DOHH2 (cell line): Measurements from ENCODE around the gene PTPRK.

Source experiments
- H3F3A ChIP-seq: fragments of 200-600 bp; sonication (generic), shearing (Covaris generic); 2 replicates; pipeline ENCODE4 v1.6.0; 2016; ENCODE audit warnings: antibody characterized with exemption, mild to moderate bottlenecking; ENCODE audit not compliant: control insufficient read depth, insufficient read depth
- H3K27ac ChIP-seq: fragments of 200-600 bp; sonication (generic); 2 replicates; pipeline ENCODE4 v1.5.1; 2014; ENCODE audit warnings: low read depth, mild to moderate bottlenecking, low read length, moderate library complexity
- H3K27me3 ChIP-seq: fragments of 200-600 bp; sonication (generic); 2 replicates; pipeline ENCODE4 v1.6.1; 2014; ENCODE audit warnings: mild to moderate bottlenecking, low read length, mixed read lengths; ENCODE audit not compliant: control insufficient read depth
- H3K36me3 ChIP-seq: fragments of 200-600 bp; sonication (generic); 2 replicates; pipeline ENCODE4 v1.6.1; 2014; ENCODE audit warnings: mild to moderate bottlenecking, low read length, moderate library complexity, mixed read lengths; ENCODE audit not compliant: control insufficient read depth
- H3K4me1 ChIP-seq: fragments of 200-600 bp; sonication (generic); 2 replicates; pipeline ENCODE4 v1.6.1; 2014; ENCODE audit warnings: mild to moderate bottlenecking, low read length, mixed read lengths; ENCODE audit not compliant: control insufficient read depth
- H3K4me2 ChIP-seq: fragments of 200-600 bp; sonication (generic); 2 replicates; pipeline ENCODE4 v1.6.0; 2014; ENCODE audit warnings: mild to moderate bottlenecking, low read length, moderate library complexity
- H3K4me3 ChIP-seq: fragments of 200-600 bp; sonication (generic); 2 replicates; pipeline ENCODE4 v1.5.1; 2014; ENCODE audit warnings: mild to moderate bottlenecking, low read length, mixed read lengths
- H3K79me2 ChIP-seq: fragments of 200-600 bp; sonication (generic); 2 replicates; pipeline ENCODE4 v1.6.1; 2014; ENCODE audit warnings: mild to moderate bottlenecking, low read length, mixed read lengths; ENCODE audit not compliant: control insufficient read depth
- H3K9me2 ChIP-seq: fragments of 200-600 bp; sonication (generic); replicated peaks from 2 replicates; pipeline ENCODE4 v1.6.1; 2014; ENCODE audit warnings: mild to moderate bottlenecking, low read length, mixed read lengths; ENCODE audit not compliant: control insufficient read depth
- H3K9me3 ChIP-seq: fragments of 200-600 bp; sonication (generic); 2 replicates; pipeline ENCODE4 v1.6.1; 2014; ENCODE audit warnings: antibody characterized with exemption, low read length, mixed read lengths; ENCODE audit not compliant: control insufficient read depth, insufficient read depth
- H4K20me1 ChIP-seq: fragments of 200-600 bp; sonication (generic); 2 replicates; pipeline ENCODE4 v1.6.0; 2014; ENCODE audit warnings: low read depth, mild to moderate bottlenecking, antibody characterized with exemption, low read length, moderate library complexity; ENCODE audit not compliant: control insufficient read depth, insufficient read depth
- CTCF ChIP-seq: fragments of 200-600 bp; sonication (generic); IDR thresholded peaks from one replicate; pipeline ENCODE4 v1.5.1; 2014; ENCODE audit warnings: antibody characterized with exemption, mild to moderate bottlenecking, low read depth, low read length; ENCODE audit not compliant: poor library complexity, severe bottlenecking
- EZH2phosphoT487 ChIP-seq: fragments of 200-600 bp; sonication (generic); IDR thresholded peaks from 2 replicates; pipeline ENCODE4 v1.6.1; 2017; ENCODE audit warnings: borderline replicate concordance, mild to moderate bottlenecking, antibody characterized with exemption, low read length, moderate library complexity, mixed read lengths

The PTPRK gene

DNA sequence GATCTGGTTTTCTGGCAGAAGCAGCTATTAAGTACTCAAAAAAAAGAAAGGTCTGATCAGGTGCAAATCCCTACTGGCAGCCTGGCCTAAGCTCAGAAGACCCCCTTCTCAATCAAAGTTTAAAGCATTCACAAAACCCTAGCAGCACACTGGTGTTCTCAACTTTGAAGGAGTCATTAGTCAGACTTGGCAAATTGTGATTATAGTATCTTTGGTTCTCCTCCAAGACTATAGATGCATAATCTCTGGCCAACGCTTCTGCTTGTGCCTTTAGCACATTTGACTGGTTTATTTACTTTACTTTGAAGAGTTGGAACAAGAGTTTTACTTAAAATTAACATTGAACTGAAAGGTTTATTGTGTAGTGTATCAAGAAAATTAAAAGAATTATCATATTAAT lies 248.9 kb downstream of the PTPRK start:
- Histone ChIP-seq H3F3A (no peaks in the 10 kb centered on the region), H3K27ac (no peak overlapping the region), H3K79me2 (no peaks in the 10 kb centered on the region), H3K27me3 (no peaks in the 10 kb centered on the region), H3K4me1 (no peaks in the 10 kb centered on the region), H3K9me2 (no peaks in the 10 kb centered on the region), H3K9me3 (no peaks in the 10 kb centered on the region), H3K4me2 (no peak overlapping the region), H3K4me3 (no peak overlapping the region), H4K20me1 (no peaks in the 10 kb centered on the region), H3K36me3 (no peaks in the 10 kb centered on the region)
- TF ChIP-seq CTCF: no peak
- no peak for TF ChIP-seq EZH2phosphoT487

DNA sequence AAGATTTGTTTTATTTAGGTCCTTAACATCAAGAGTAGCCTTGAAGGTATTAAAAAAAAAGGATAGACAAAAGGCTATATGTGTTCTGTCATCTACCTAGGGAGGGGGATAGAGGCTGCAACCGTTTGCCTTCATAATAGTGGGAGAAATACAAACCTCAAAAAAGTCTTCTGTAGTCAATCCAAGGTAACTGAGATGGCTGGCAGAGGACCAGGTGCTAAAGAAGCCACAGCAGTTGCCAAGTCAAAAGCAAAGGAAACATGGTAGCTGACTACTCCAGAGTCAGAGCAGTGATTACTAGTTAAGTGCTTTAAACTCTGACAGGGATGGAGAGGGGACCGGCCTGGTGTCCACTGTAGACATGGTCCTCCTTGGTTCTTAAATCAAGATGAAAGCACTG lies 249.4 kb downstream of the PTPRK start:
- no peak overlapping the region for H3K27ac ChIP-seq
- no peaks in the 10 kb centered on the region for H3K79me2 ChIP-seq
- no peaks in the 10 kb centered on the region for H3K9me3 ChIP-seq
- H4K20me1 ChIP-seq: no peaks in the 10 kb centered on the region
- H3K4me1 ChIP-seq: no peaks in the 10 kb centered on the region
- no peak overlapping the region for H3K4me2 ChIP-seq
- no peaks in the 10 kb centered on the region for H3K36me3 ChIP-seq
- TF ChIP-seq CTCF: no peak
- TF ChIP-seq EZH2phosphoT487: no peak
- H3K4me3 ChIP-seq: no peak overlapping the region
- no peaks in the 10 kb centered on the region for H3K27me3 ChIP-seq
- no peaks in the 10 kb centered on the region for H3K9me2 ChIP-seq
- H3F3A ChIP-seq: no peaks in the 10 kb centered on the region

DNA sequence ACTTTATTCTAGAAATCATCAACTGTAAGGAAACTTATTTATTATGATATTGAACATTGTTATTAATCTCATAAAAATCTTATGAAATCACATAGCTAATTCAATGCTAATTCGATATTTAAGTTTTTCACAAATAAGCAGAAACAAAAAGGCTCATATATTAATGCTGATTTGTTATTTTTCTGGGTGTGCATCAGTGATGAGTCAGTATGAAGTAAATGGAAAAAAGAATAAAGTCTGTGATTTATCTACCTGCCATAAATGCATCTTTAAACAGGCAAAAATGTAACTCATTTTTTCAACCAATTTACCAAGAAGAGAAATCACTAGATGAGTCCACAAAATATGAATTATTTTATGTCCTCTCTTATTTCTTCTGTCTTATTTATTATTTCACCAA lies 253.5 kb downstream of the PTPRK start:
- Histone ChIP-seq H3K36me3 (no peaks in the 10 kb centered on the region), H3K4me3 (no peak overlapping the region), H3K4me1 (no peaks in the 10 kb centered on the region), H4K20me1 (no peaks in the 10 kb centered on the region), H3K27me3 (no peaks in the 10 kb centered on the region), H3F3A (no peaks in the 10 kb centered on the region), H3K9me2 (no peaks in the 10 kb centered on the region), H3K79me2 (no peaks in the 10 kb centered on the region), H3K4me2 (no peak overlapping the region), H3K9me3 (no peaks in the 10 kb centered on the region), H3K27ac (no peak overlapping the region)
- TF ChIP-seq EZH2phosphoT487 (no peak), CTCF (no peak)

GRCh38 chr6:128265706-128266105 lies 254.7 kb downstream of the PTPRK start:
- H3K4me1 ChIP-seq: no peaks in the 10 kb centered on the region
- H4K20me1 ChIP-seq: no peaks in the 10 kb centered on the region
- H3K79me2 ChIP-seq: no peaks in the 10 kb centered on the region
- no peaks in the 10 kb centered on the region for H3F3A ChIP-seq
- H3K4me2 ChIP-seq: no peak overlapping the region
- TF ChIP-seq CTCF: no peak
- TF ChIP-seq EZH2phosphoT487: no peak
- no peaks in the 10 kb centered on the region for H3K27me3 ChIP-seq
- H3K27ac ChIP-seq: no peak overlapping the region
- no peaks in the 10 kb centered on the region for H3K36me3 ChIP-seq
- H3K4me3 ChIP-seq: no peak overlapping the region
- no peaks in the 10 kb centered on the region for H3K9me3 ChIP-seq
- H3K9me2 ChIP-seq: no peaks in the 10 kb centered on the region
